Mesendoderm (in vitro differentiated cells): ENCODE measurements around the gene RNF167.

Source experiments
- DNase-seq: peaks from one replicate; pipeline ENCODE4 v3.0.0; 2013
- H2AK5ac ChIP-seq: 2 replicates; pipeline ENCODE4 v1.6.1; 2013; ENCODE audit warnings: low read length, inconsistent platforms
- H2BK120ac ChIP-seq: 2 replicates; pipeline ENCODE4 v1.6.1; 2013; ENCODE audit warnings: low read depth, mild to moderate bottlenecking, low read length, moderate library complexity, mixed read lengths
- H2BK15ac ChIP-seq: replicated peaks from 2 replicates; pipeline ENCODE4 v1.6.1; 2013; ENCODE audit warnings: low read depth, mild to moderate bottlenecking, moderate library complexity
- H2BK5ac ChIP-seq: 2 replicates; pipeline ENCODE4 v1.6.1; 2013; ENCODE audit warnings: low read length, inconsistent platforms
- H3K18ac ChIP-seq: 2 replicates; pipeline ENCODE4 v1.6.1; 2013; ENCODE audit warnings: mild to moderate bottlenecking, low read length, mixed read lengths
- H3K23ac ChIP-seq: one replicate; pipeline ENCODE4 v1.6.1; 2013; ENCODE audit warnings: low read length
- H3K27ac ChIP-seq: 2 replicates; pipeline ENCODE4 v1.5.1; 2013; ENCODE audit warnings: low read depth, mild to moderate bottlenecking, inconsistent platforms, low read length, moderate library complexity
- H3K27me3 ChIP-seq: 2 replicates; pipeline ENCODE4 v1.6.1; 2013; ENCODE audit warnings: low read length, control low read depth, mild to moderate bottlenecking, inconsistent platforms; ENCODE audit not compliant: insufficient read depth, poor library complexity
- H3K36me3 ChIP-seq: 2 replicates; pipeline ENCODE4 v1.6.1; 2013; ENCODE audit warnings: low read length, inconsistent platforms; ENCODE audit not compliant: control insufficient read depth, insufficient read depth
- H3K4ac ChIP-seq: one replicate; pipeline ENCODE4 v1.6.1; 2013; ENCODE audit warnings: low read depth, mild to moderate bottlenecking, low read length, moderate library complexity
- H3K4me1 ChIP-seq: 2 replicates; pipeline ENCODE4 v1.6.1; 2013; ENCODE audit warnings: low read depth, low read length, inconsistent platforms; ENCODE audit not compliant: control insufficient read depth
- H3K4me2 ChIP-seq: 2 replicates; pipeline ENCODE4 v1.6.1; 2013; ENCODE audit warnings: low read length
- H3K4me3 ChIP-seq: 2 replicates; pipeline ENCODE4 v1.5.1; 2013; ENCODE audit warnings: mild to moderate bottlenecking, low read length
- H3K56ac ChIP-seq: one replicate; pipeline ENCODE4 v1.6.1; 2013; ENCODE audit warnings: low read length
- H3K79me1 ChIP-seq: 2 replicates; pipeline ENCODE4 v1.6.1; 2013; ENCODE audit warnings: low read length, inconsistent platforms
- H3K79me2 ChIP-seq: 2 replicates; pipeline ENCODE4 v1.6.1; 2013; ENCODE audit warnings: mild to moderate bottlenecking, low read length; ENCODE audit not compliant: control insufficient read depth, insufficient read depth
- H3K9ac ChIP-seq: 2 replicates; pipeline ENCODE4 v1.6.1; 2013; ENCODE audit warnings: low read length, inconsistent platforms
- H4K5ac ChIP-seq: one replicate; pipeline ENCODE4 v1.6.1; 2013; ENCODE audit warnings: low read length
- H4K8ac ChIP-seq: one replicate; pipeline ENCODE4 v1.6.1; 2013; ENCODE audit warnings: low read depth, mild to moderate bottlenecking, control low read depth, low read length, moderate library complexity
- WGBS: extraction: QIAGEN DNeasy Blood & Tissue Kit; methylation state at CpG from one replicate; pipeline ENCODE4 v1.1.7; 2013; ENCODE audit warnings: low lambda C conversion rate, missing lambda C conversion rate; ENCODE audit not compliant: insufficient coverage; ENCODE audit errors: extremely low coverage; 5-methylcytosine and 5-hydroxymethylcytosine counted together

The RNF167 gene

GRCh38 chr17:4950075-4950745, 10.1 kb downstream of the RNF167 start:
- peak overlapping the region; percentile 82 for H2AK5ac ChIP-seq
- H3K4me2 ChIP-seq: peak overlapping the region; percentile 95
- peak overlapping the region; percentile 96 for H2BK5ac ChIP-seq
- H2BK120ac ChIP-seq: peak overlapping the region; percentile 62
- peak overlapping the region; percentile 99 for H3K4ac ChIP-seq
- H3K9ac ChIP-seq: peak overlapping the region; percentile 97
- H3K56ac ChIP-seq: peak overlapping the region; percentile 98
- WGBS: no CpG with 5 or more reads among the region's 52 CpGs
- H3K27ac ChIP-seq: peak overlapping the region; percentile 99
- DNase-seq: peak; percentile 71
- peak overlapping the region; percentile 94 for H3K23ac ChIP-seq
- peak overlapping the region; percentile 72 for H3K4me3 ChIP-seq
- H3K36me3 ChIP-seq: peaks cover 11% of the 10 kb centered on the region
- H4K5ac ChIP-seq: no peak overlapping the region
- H3K4me1 ChIP-seq: peaks cover 15% of the 10 kb centered on the region
- H3K79me1 ChIP-seq: peaks cover 6% of the 10 kb centered on the region
- H3K18ac ChIP-seq: peak overlapping the region; percentile 99
- peak overlapping the region; percentile 77 for H4K8ac ChIP-seq
- no peaks in the 10 kb centered on the region for H3K27me3 ChIP-seq
- H2BK15ac ChIP-seq: no peak overlapping the region
- H3K79me2 ChIP-seq: peaks cover 30% of the 10 kb centered on the region

GRCh38 chr17:4950746-4951204, 10.7 kb downstream of the RNF167 start, which contains the start of gene ENO3:
TSS of gene ENO3 (plus strand) at chr17:4951119. CDS start at chr17:4951830, 711 bp downstream.
- peak within 1 kb of the TSS; percentile 95 for H3K4me2 ChIP-seq
- peaks cover 24% of the 10 kb centered on the region for H3K79me2 ChIP-seq
- peak within 1 kb of the TSS; percentile 99 for H3K18ac ChIP-seq
- peak within 1 kb of the TSS; percentile 97 for H3K9ac ChIP-seq
- peak within 1 kb of the TSS; percentile 77 for H4K8ac ChIP-seq
- H3K23ac ChIP-seq: peak within 1 kb of the TSS; percentile 94
- WGBS: no CpG with 5 or more reads among the region's 7 CpGs
- no peak within 1 kb of the TSS for H4K5ac ChIP-seq
- DNase-seq: peak; percentile 35
- peak within 1 kb of the TSS; percentile 82 for H2AK5ac ChIP-seq
- H3K79me1 ChIP-seq: peaks cover 4% of the 10 kb centered on the region
- peak within 1 kb of the TSS; percentile 20 for H2BK15ac ChIP-seq
- peak within 1 kb of the TSS; percentile 62 for H2BK120ac ChIP-seq
- peak within 1 kb of the TSS; percentile 98 for H3K56ac ChIP-seq
- H2BK5ac ChIP-seq: peak within 1 kb of the TSS; percentile 96
- no peaks in the 10 kb centered on the region for H3K27me3 ChIP-seq
- H3K27ac ChIP-seq: peak within 1 kb of the TSS; percentile 99
- H3K36me3 ChIP-seq: peaks cover 10% of the 10 kb centered on the region
- peak within 1 kb of the TSS; percentile 99 for H3K4ac ChIP-seq
- peak within 1 kb of the TSS; percentile 72 for H3K4me3 ChIP-seq
- H3K4me1 ChIP-seq: peaks cover 15% of the 10 kb centered on the region

GRCh38 chr17:4951486-4951885, 11.4 kb downstream of the RNF167 start:
- peak overlapping the region; percentile 56 for H2BK5ac ChIP-seq
- peaks cover 11% of the 10 kb centered on the region for H3K4me1 ChIP-seq
- peak overlapping the region; percentile 71 for H3K4ac ChIP-seq
- no peak overlapping the region for H3K23ac ChIP-seq
- peak overlapping the region; percentile 18 for H2BK120ac ChIP-seq
- peak overlapping the region; percentile 97 for H3K9ac ChIP-seq
- no peak overlapping the region for H3K4me3 ChIP-seq
- H3K79me2 ChIP-seq: peaks cover 17% of the 10 kb centered on the region
- H3K36me3 ChIP-seq: peaks cover 4% of the 10 kb centered on the region
- H2BK15ac ChIP-seq: peak overlapping the region; percentile 20
- H2AK5ac ChIP-seq: peak overlapping the region; percentile 78
- no peak overlapping the region for H4K8ac ChIP-seq
- peak overlapping the region; percentile 65 for H3K18ac ChIP-seq
- WGBS: no CpG with 5 or more reads among the region's 3 CpGs
- peaks cover 2% of the 10 kb centered on the region for H3K79me1 ChIP-seq
- DNase-seq: peak; percentile 54
- H3K27me3 ChIP-seq: no peaks in the 10 kb centered on the region
- H4K5ac ChIP-seq: no peak overlapping the region
- peak overlapping the region; percentile 99 for H3K27ac ChIP-seq
- H3K4me2 ChIP-seq: peak overlapping the region; percentile 95
- H3K56ac ChIP-seq: peak overlapping the region; percentile 98

- no peak overlapping the region for H3K4me3 ChIP-seq
These were observed 13.4 kb downstream of the RNF167 start for GRCh38 chr17:4953451-4953961.

GRCh38 chr17:4955091-4955490, 15.0 kb downstream of the RNF167 start:
- Histone ChIP-seq H2BK5ac (no peak overlapping the region), H3K4me3 (no peak overlapping the region)
- DNase-seq: no peak

More at GRCh38 chr17:4953451-4953961, 13.4 kb downstream of the RNF167 start:
- Histone ChIP-seq H3K56ac (no peak overlapping the region), H3K4me1 (peaks cover 11% of the 10 kb centered on the region), H3K27ac (no peak overlapping the region), H3K79me2 (no peaks in the 10 kb centered on the region), H2BK15ac (no peak overlapping the region), H2BK120ac (no peak overlapping the region), H3K27me3 (no peaks in the 10 kb centered on the region), H3K4me2 (no peak overlapping the region), H4K8ac (no peak overlapping the region), H2AK5ac (no peak overlapping the region), H3K36me3 (no peaks in the 10 kb centered on the region), H3K9ac (no peak overlapping the region), H2BK5ac (no peak overlapping the region), H3K23ac (no peak overlapping the region), H4K5ac (no peak overlapping the region), H3K79me1 (peaks cover 2% of the 10 kb centered on the region), H3K4ac (no peak overlapping the region), H3K18ac (no peak overlapping the region)
- no peak for DNase-seq
- no CpG with 5 or more reads among the region's 14 CpGs for WGBS

More at GRCh38 chr17:4955091-4955490, 15.0 kb downstream of the RNF167 start:
- H3K4me2 ChIP-seq: no peak overlapping the region
- H2BK120ac ChIP-seq: no peak overlapping the region
- peaks cover 4% of the 10 kb centered on the region for H3K36me3 ChIP-seq
- no peak overlapping the region for H2AK5ac ChIP-seq
- H3K9ac ChIP-seq: no peak overlapping the region
- no peak overlapping the region for H3K18ac ChIP-seq
- H3K4me1 ChIP-seq: peaks cover 11% of the 10 kb centered on the region
- no peaks in the 10 kb centered on the region for H3K79me2 ChIP-seq
- no peak overlapping the region for H4K8ac ChIP-seq
- no peak overlapping the region for H4K5ac ChIP-seq
- no peak overlapping the region for H3K27ac ChIP-seq
- H3K4ac ChIP-seq: no peak overlapping the region
- no peak overlapping the region for H3K56ac ChIP-seq
- no peaks in the 10 kb centered on the region for H3K27me3 ChIP-seq
- WGBS: no CpG with 5 or more reads among the region's 8 CpGs
- H3K23ac ChIP-seq: no peak overlapping the region
- no peak overlapping the region for H2BK15ac ChIP-seq
- peaks cover 2% of the 10 kb centered on the region for H3K79me1 ChIP-seq
